Skeletal muscle satellite cell (primary cell): ENCODE results near the gene HSBP1L1. TPM values are rescaled to one million over a fixed set of nuclear protein-coding genes. Genes with fewer than 3 reads are reported as not detected.

Source experiments
- H3K27me3 ChIP-seq: 2 replicates; pipeline ENCODE4 v1.7.0; 2013; ENCODE audit warnings: low read length; ENCODE audit not compliant: control insufficient read depth, insufficient read depth
- H3K36me3 ChIP-seq: 2 replicates; pipeline ENCODE4 v1.7.0; 2013; ENCODE audit warnings: mild to moderate bottlenecking, control low read depth, low read length; ENCODE audit not compliant: insufficient read depth
- H3K4me1 ChIP-seq: 2 replicates; pipeline ENCODE4 v1.7.0; 2013; ENCODE audit warnings: low read length; ENCODE audit not compliant: control insufficient read depth, insufficient read depth
- H3K4me2 ChIP-seq: 2 replicates; pipeline ENCODE4 v1.7.0; 2013; ENCODE audit warnings: mild to moderate bottlenecking, low read length
- H3K4me3 ChIP-seq: 2 replicates; pipeline ENCODE4 v1.7.0; 2013; ENCODE audit warnings: low read length
- H3K9ac ChIP-seq: 2 replicates; pipeline ENCODE4 v1.7.0; 2013; ENCODE audit warnings: mild to moderate bottlenecking, low read depth, low read length, moderate library complexity
- H3K9me3 ChIP-seq: replicated peaks from 2 replicates; pipeline ENCODE4 v1.7.0; 2013; ENCODE audit warnings: mild to moderate bottlenecking, control low read depth, low read length
- total RNA-seq: library from RNA; depleted of rRNA; stranded (reverse); fragments of >200 nt; gene quantifications from 2 replicates; pipeline ENCODE4 v1.2.3, GENCODE V29; 2012; rRNA removed

Gene HSBP1L1
- total RNA-seq, result 3.5 and 3.8 TPM in 2 replicates

GRCh38 chr18:79964330-79965118, at the start of gene HSBP1L1:
Gene HSBP1L1, plus strand, starts transcription at chr18:79964643. Its CDS starts 93 bp downstream, at chr18:79964736.
- peak within 1 kb of the TSS; percentile 72 for H3K4me3 ChIP-seq
- H3K9ac ChIP-seq, result peak within 1 kb of the TSS; percentile 87
- peak within 1 kb of the TSS; percentile 92 for H3K4me2 ChIP-seq
- H3K4me1 ChIP-seq, result peaks cover 41% of the 10 kb centered on the region
- peaks cover 2% of the 10 kb centered on the region for H3K36me3 ChIP-seq
- H3K9me3 ChIP-seq, result no peaks in the 10 kb centered on the region
- no peaks in the 10 kb centered on the region for H3K27me3 ChIP-seq

- H3K9ac ChIP-seq, result no peak overlapping the region
- no peaks in the 10 kb centered on the region for H3K9me3 ChIP-seq
- H3K36me3 ChIP-seq, result peaks cover 40% of the 10 kb centered on the region
- H3K27me3 ChIP-seq, result no peaks in the 10 kb centered on the region
- H3K4me2 ChIP-seq, result no peak overlapping the region
- H3K4me3 ChIP-seq, result no peak overlapping the region
- H3K4me1 ChIP-seq, result peaks cover 13% of the 10 kb centered on the region
Observed at GRCh38 chr18:79915161-79916127, 49.0 kb upstream of the HSBP1L1 start.

- Histone ChIP-seq H3K4me3 (no peak overlapping the region), H3K9ac (no peak overlapping the region), H3K9me3 (no peaks in the 10 kb centered on the region), H3K36me3 (peaks cover 40% of the 10 kb centered on the region), H3K4me2 (no peak overlapping the region), H3K27me3 (no peaks in the 10 kb centered on the region), H3K4me1 (peaks cover 13% of the 10 kb centered on the region)
Observed at GRCh38 chr18:79916128-79916494, 48.3 kb upstream of the HSBP1L1 start.

DNA sequence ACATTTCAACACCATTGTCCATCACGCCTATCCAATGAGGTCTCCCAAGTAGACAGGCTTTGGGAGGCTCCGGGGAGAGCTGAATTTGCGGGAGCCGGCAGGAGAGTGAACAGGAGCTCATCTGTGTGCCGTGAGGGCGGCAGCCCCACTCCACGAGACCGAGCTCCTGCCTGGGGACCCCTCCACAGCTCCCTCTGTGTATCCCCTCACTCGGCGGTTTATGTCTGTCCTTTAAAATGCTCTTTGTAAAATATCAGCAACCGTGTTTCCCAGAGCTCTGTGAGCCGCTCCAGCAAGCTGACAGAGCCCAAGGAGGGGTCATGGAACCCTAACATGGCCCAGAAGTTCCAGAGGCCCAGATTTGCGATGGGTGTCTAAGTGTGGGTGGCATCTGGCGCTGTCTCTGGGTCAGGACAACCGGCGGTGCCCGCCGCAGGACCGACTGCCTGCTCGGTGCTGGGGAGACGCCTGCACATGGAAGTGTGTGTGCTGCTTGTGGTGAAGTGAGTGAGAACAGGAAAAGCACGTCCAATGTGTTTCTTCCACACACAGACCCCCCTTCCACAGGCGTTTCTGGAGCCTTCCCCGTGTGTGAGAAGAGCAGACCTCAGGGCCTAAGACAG, 47.8 kb upstream of the HSBP1L1 start:
- H3K4me2 ChIP-seq, result no peak overlapping the region
- peaks cover 13% of the 10 kb centered on the region for H3K4me1 ChIP-seq
- peaks cover 40% of the 10 kb centered on the region for H3K36me3 ChIP-seq
- no peak overlapping the region for H3K4me3 ChIP-seq
- H3K27me3 ChIP-seq, result no peaks in the 10 kb centered on the region
- H3K9me3 ChIP-seq, result no peaks in the 10 kb centered on the region
- H3K9ac ChIP-seq, result no peak overlapping the region

GRCh38 chr18:79917169-79917852, 47.1 kb upstream of the HSBP1L1 start:
- no peak overlapping the region for H3K4me2 ChIP-seq
- peaks cover 37% of the 10 kb centered on the region for H3K36me3 ChIP-seq
- peaks cover 10% of the 10 kb centered on the region for H3K4me1 ChIP-seq
- H3K27me3 ChIP-seq, result no peaks in the 10 kb centered on the region
- no peak overlapping the region for H3K4me3 ChIP-seq
- no peak overlapping the region for H3K9ac ChIP-seq
- H3K9me3 ChIP-seq, result no peaks in the 10 kb centered on the region

- no peak overlapping the region for H3K4me3 ChIP-seq
- peaks cover 33% of the 10 kb centered on the region for H3K36me3 ChIP-seq
- no peak overlapping the region for H3K9ac ChIP-seq
- no peak overlapping the region for H3K4me2 ChIP-seq
- H3K9me3 ChIP-seq, result no peaks in the 10 kb centered on the region
- peaks cover 2% of the 10 kb centered on the region for H3K4me1 ChIP-seq
- H3K27me3 ChIP-seq, result no peaks in the 10 kb centered on the region
Observed at GRCh38 chr18:79917853-79918614, 46.4 kb upstream of the HSBP1L1 start.

DNA sequence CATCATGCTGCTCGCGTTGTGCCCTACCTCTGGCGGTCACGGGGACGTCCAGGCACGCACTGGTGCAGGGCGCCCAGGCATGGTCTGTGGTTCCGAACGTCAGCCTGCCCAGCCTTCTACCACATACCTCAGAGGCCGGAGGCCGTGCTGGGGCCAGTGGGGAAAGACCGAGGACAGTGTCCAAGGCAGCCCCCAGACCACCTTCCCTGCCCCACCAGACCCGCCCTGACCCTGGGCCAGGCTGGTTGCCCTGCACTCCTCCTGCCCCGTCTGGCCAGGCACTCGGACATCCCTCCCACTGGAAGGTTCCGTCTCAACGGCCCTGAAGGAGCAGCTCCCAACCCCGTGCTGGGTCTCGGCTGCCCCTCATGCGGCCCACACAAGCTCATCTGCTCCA, 45.8 kb upstream of the HSBP1L1 start:
- no peak overlapping the region for H3K4me2 ChIP-seq
- H3K36me3 ChIP-seq, result peaks cover 32% of the 10 kb centered on the region
- H3K4me1 ChIP-seq, result no peaks in the 10 kb centered on the region
- no peaks in the 10 kb centered on the region for H3K27me3 ChIP-seq
- H3K4me3 ChIP-seq, result no peak overlapping the region
- no peak overlapping the region for H3K9ac ChIP-seq
- no peaks in the 10 kb centered on the region for H3K9me3 ChIP-seq

DNA sequence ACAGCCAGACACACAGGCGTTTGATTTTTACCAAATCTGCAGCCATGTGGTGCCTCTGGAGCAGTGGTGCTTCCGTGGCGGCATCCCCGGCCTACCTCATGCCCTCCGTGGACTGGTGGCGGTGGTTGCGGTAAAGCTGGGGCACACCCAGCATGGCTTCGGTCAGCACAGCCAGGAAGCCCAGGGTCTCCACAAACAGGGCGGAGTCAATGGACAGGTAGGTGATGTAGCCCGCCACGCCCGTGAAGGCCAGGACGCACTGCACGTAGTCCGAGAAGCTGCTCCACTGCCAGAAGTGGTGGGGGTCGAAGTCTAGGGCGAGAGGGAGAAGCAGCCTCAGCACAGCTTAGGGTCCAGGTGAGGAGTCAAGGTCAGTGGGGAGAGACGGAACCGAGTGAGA, 45.4 kb upstream of the HSBP1L1 start:
- no peaks in the 10 kb centered on the region for H3K4me1 ChIP-seq
- H3K9me3 ChIP-seq, result no peaks in the 10 kb centered on the region
- no peak overlapping the region for H3K4me3 ChIP-seq
- peaks cover 32% of the 10 kb centered on the region for H3K36me3 ChIP-seq
- H3K9ac ChIP-seq, result no peak overlapping the region
- no peak overlapping the region for H3K4me2 ChIP-seq
- no peaks in the 10 kb centered on the region for H3K27me3 ChIP-seq

GRCh38 chr18:79921984-79922965, 42.2 kb upstream of the HSBP1L1 start:
- H3K36me3 ChIP-seq, result peaks cover 18% of the 10 kb centered on the region
- H3K9me3 ChIP-seq, result no peaks in the 10 kb centered on the region
- no peaks in the 10 kb centered on the region for H3K27me3 ChIP-seq

More at GRCh38 chr18:79921984-79922965, 42.2 kb upstream of the HSBP1L1 start:
- no peak overlapping the region for H3K9ac ChIP-seq
- no peak overlapping the region for H3K4me2 ChIP-seq
- H3K4me3 ChIP-seq, result no peak overlapping the region
- H3K4me1 ChIP-seq, result no peaks in the 10 kb centered on the region
